Measurements from ENCODE around the gene LRRC8B.
"Not testable (repeated sequence)": the region's sequence is repeated elsewhere in the genome, so short reads cannot be mapped to it uniquely, and the experiment has no call there.

The LRRC8B gene

GRCh38 chr1:89512996-89513720 is 11.5 kb upstream of the LRRC8B start:
- TF ChIP-seq ZNF274 (IDR thresholded peaks at IDR 0.05; ENCODE audit: low read depth, low read length) = no peak
- H3K4me3 ChIP-seq (ENCODE audit: low read length) = no peak overlapping the region

GRCh38 chr1:89516055-89516454 is 8.6 kb upstream of the LRRC8B start:
- no peak for TF ChIP-seq ZNF274 (IDR thresholded peaks at IDR 0.05; ENCODE audit: low read depth, low read length)
- no peak overlapping the region for H3K4me3 ChIP-seq (ENCODE audit: low read length)

- H3K4me3 ChIP-seq (ENCODE audit: low read length) = no peak overlapping the region
- TF ChIP-seq ZNF274 (IDR thresholded peaks at IDR 0.05; ENCODE audit: low read depth, low read length) = no peak
Observed at GRCh38 chr1:89518221-89518631, 6.4 kb upstream of the LRRC8B start.

- no peak overlapping the region for H3K4me3 ChIP-seq (ENCODE audit: low read length)
- TF ChIP-seq ZNF274 (IDR thresholded peaks at IDR 0.05; ENCODE audit: low read depth, low read length) = no peak
Observed at GRCh38 chr1:89519779-89520358, 4.8 kb upstream of the LRRC8B start.

GRCh38 chr1:89521977-89522376 is 2.7 kb upstream of the LRRC8B start:
- not testable (repeated sequence) for H3K4me3 ChIP-seq (ENCODE audit: low read length)

GRCh38 chr1:89523572-89524368 is 859 bp upstream of the LRRC8B start:
- TF ChIP-seq ZNF274 (IDR thresholded peaks at IDR 0.05; ENCODE audit: low read depth, low read length) = no peak

GRCh38 chr1:89525169-89525855 is 683 bp downstream of the LRRC8B start:
- no peak for TF ChIP-seq ZNF274 (IDR thresholded peaks at IDR 0.05; ENCODE audit: low read depth, low read length)
- H3K4me3 ChIP-seq (ENCODE audit: low read length) = peak overlapping the region; percentile 90

More at GRCh38 chr1:89523572-89524368, 859 bp upstream of the LRRC8B start:
- H3K4me3 ChIP-seq (ENCODE audit: low read length) = peak overlapping the region; percentile 90; the same call in 1 of the 2 replicates

- no peak overlapping the region for H3K4me3 ChIP-seq (ENCODE audit: low read length)
- no peak for TF ChIP-seq ZNF274 (IDR thresholded peaks at IDR 0.05; ENCODE audit: low read depth, low read length)
Observed at GRCh38 chr1:89527256-89527655, 2.6 kb downstream of the LRRC8B start.

- H3K4me3 ChIP-seq (ENCODE audit: low read length) = no peak overlapping the region
- TF ChIP-seq ZNF274 (IDR thresholded peaks at IDR 0.05; ENCODE audit: low read depth, low read length) = no peak
Observed at GRCh38 chr1:89527750-89528381, 3.2 kb downstream of the LRRC8B start.

GRCh38 chr1:89528382-89528780 is 3.8 kb downstream of the LRRC8B start:
- no peak for TF ChIP-seq ZNF274 (IDR thresholded peaks at IDR 0.05; ENCODE audit: low read depth, low read length)
- no peak overlapping the region for H3K4me3 ChIP-seq (ENCODE audit: low read length)

DNA sequence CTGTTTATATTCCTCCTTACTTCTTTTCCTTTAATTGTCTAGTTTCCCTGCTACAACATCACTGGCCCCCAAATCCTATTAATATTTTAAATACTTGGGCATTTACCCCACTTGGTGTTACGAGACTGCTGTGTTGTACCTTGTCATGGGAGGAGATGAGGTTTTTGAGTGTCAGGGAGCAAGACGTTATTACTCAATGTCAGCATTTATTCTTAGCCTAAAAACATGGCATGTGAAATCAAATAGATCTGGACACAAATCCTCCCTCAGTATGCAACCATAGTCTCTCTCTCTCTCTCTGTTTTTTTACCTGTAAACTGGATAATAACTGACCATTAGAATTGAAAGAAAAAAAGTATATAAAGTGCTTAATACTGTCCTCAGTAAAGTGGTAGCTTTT is 4.6 kb downstream of the LRRC8B start:
- H3K4me3 ChIP-seq (ENCODE audit: low read length) = no peak overlapping the region
- no peak for TF ChIP-seq ZNF274 (IDR thresholded peaks at IDR 0.05; ENCODE audit: low read depth, low read length)

GRCh38 chr1:89530444-89531089 is 5.9 kb downstream of the LRRC8B start:
- no peak overlapping the region for H3K4me3 ChIP-seq (ENCODE audit: low read length)
- TF ChIP-seq ZNF274 (IDR thresholded peaks at IDR 0.05; ENCODE audit: low read depth, low read length) = no peak

- TF ChIP-seq ZNF274 (IDR thresholded peaks at IDR 0.05; ENCODE audit: low read depth, low read length) = no peak
- H3K4me3 ChIP-seq (ENCODE audit: low read length) = no peak overlapping the region
Observed at GRCh38 chr1:89531480-89532139, 7.0 kb downstream of the LRRC8B start.
